ENCODE measurements around the gene NOC4L. TPM values are rescaled to one million over a fixed set of nuclear protein-coding genes. Genes with fewer than 3 reads are reported as not detected.
A peak's percentile ranks its signal among the peaks of the same experiment; 100 is the strongest.

NOC4L gene
- total and polyA plus RNA-seq, 2 experiments from 2014 or later: 42.4 to 54.7 TPM

DNA sequence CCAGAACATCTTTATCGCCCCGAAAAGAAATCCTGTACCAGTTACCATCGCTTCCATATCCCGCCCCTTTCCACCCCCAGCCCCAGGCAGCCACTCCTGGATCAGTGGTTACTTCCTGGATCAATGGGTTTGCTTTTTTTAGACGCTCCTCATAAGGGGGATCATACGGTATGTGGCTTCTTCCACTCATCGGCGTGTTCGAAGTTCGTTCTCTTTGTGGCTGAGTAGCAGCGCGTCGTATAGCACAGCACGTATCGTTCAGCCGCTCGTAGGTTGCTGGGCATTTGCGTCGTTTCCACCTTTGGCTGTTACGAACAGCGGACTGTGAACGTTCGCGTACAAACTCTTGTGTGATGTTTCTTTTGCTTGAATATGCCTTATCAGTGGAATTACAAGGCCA lies 1.8 kb downstream of the NOC4L start:
- Mint-ChIP-seq H3K4me1 (peaks cover 6% of the 10 kb centered on the region), H3K4me3 (peak overlapping the region; percentile 86), H3K27ac (no peak overlapping the region), H3K27me3 (ENCODE audit: insufficient read depth, low read depth, poor library complexity) (peaks cover 15% of the 10 kb centered on the region), H3K9me3 (peaks cover 2% of the 10 kb centered on the region), H3K36me3 (ENCODE audit: low read depth) (peaks cover 43% of the 10 kb centered on the region)
- Histone ChIP-seq H4K20me1 (replicated peaks; ENCODE audit: insufficient read depth) (no peaks in the 10 kb centered on the region; the same call in 1 of the 2 replicates), H3F3A (replicated peaks; ENCODE audit: low read depth) (no peaks in the 10 kb centered on the region), H3K36me3 (ENCODE audit: insufficient read depth) (no peaks in the 10 kb centered on the region), H2AFZ (no peak overlapping the region), H3K27ac (ENCODE audit: low read depth) (no peak overlapping the region), H3K4me1 (ENCODE audit: insufficient read depth) (0 out of 2 replicates have a peak, but pooled peaks cover 2% of the 10 kb centered on the region), H3K9me2 (ENCODE audit: insufficient read depth) (no peaks in the 10 kb centered on the region), H3K79me2 (replicated peaks; ENCODE audit: insufficient read depth) (peaks cover 45% of the 10 kb centered on the region), H3K27me3 (ENCODE audit: insufficient read depth) (no peaks in the 10 kb centered on the region), H3K4me2 (no peak overlapping the region), H3K4me3 (no peak overlapping the region)
- ATAC-seq (no peak), DNase-seq (ENCODE audit: low spot score) (no peak)
- TF ChIP-seq, protein P1, sequence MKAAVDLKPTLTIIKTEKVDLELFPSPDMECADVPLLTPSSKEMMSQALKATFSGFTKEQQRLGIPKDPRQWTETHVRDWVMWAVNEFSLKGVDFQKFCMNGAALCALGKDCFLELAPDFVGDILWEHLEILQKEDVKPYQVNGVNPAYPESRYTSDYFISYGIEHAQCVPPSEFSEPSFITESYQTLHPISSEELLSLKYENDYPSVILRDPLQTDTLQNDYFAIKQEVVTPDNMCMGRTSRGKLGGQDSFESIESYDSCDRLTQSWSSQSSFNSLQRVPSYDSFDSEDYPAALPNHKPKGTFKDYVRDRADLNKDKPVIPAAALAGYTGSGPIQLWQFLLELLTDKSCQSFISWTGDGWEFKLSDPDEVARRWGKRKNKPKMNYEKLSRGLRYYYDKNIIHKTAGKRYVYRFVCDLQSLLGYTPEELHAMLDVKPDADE (IDR thresholded peaks at IDR 0.05): no peak
- TF ChIP-seq ZNF331 (CRISPR knock-in tag; IDR thresholded peaks at IDR 0.05; ENCODE audit: low read depth) (no peak), STAT1 (IDR thresholded peaks at IDR 0.05; ENCODE audit: unreplicated experiment) (no peak), JUNB (IDR thresholded peaks at IDR 0.05; ENCODE audit: unreplicated experiment) (no peak), CREB1 (CRISPR knock-in tag; IDR thresholded peaks at IDR 0.05; ENCODE audit: low read depth) (no peak)
- TF ChIP-seq, protein P2, sequence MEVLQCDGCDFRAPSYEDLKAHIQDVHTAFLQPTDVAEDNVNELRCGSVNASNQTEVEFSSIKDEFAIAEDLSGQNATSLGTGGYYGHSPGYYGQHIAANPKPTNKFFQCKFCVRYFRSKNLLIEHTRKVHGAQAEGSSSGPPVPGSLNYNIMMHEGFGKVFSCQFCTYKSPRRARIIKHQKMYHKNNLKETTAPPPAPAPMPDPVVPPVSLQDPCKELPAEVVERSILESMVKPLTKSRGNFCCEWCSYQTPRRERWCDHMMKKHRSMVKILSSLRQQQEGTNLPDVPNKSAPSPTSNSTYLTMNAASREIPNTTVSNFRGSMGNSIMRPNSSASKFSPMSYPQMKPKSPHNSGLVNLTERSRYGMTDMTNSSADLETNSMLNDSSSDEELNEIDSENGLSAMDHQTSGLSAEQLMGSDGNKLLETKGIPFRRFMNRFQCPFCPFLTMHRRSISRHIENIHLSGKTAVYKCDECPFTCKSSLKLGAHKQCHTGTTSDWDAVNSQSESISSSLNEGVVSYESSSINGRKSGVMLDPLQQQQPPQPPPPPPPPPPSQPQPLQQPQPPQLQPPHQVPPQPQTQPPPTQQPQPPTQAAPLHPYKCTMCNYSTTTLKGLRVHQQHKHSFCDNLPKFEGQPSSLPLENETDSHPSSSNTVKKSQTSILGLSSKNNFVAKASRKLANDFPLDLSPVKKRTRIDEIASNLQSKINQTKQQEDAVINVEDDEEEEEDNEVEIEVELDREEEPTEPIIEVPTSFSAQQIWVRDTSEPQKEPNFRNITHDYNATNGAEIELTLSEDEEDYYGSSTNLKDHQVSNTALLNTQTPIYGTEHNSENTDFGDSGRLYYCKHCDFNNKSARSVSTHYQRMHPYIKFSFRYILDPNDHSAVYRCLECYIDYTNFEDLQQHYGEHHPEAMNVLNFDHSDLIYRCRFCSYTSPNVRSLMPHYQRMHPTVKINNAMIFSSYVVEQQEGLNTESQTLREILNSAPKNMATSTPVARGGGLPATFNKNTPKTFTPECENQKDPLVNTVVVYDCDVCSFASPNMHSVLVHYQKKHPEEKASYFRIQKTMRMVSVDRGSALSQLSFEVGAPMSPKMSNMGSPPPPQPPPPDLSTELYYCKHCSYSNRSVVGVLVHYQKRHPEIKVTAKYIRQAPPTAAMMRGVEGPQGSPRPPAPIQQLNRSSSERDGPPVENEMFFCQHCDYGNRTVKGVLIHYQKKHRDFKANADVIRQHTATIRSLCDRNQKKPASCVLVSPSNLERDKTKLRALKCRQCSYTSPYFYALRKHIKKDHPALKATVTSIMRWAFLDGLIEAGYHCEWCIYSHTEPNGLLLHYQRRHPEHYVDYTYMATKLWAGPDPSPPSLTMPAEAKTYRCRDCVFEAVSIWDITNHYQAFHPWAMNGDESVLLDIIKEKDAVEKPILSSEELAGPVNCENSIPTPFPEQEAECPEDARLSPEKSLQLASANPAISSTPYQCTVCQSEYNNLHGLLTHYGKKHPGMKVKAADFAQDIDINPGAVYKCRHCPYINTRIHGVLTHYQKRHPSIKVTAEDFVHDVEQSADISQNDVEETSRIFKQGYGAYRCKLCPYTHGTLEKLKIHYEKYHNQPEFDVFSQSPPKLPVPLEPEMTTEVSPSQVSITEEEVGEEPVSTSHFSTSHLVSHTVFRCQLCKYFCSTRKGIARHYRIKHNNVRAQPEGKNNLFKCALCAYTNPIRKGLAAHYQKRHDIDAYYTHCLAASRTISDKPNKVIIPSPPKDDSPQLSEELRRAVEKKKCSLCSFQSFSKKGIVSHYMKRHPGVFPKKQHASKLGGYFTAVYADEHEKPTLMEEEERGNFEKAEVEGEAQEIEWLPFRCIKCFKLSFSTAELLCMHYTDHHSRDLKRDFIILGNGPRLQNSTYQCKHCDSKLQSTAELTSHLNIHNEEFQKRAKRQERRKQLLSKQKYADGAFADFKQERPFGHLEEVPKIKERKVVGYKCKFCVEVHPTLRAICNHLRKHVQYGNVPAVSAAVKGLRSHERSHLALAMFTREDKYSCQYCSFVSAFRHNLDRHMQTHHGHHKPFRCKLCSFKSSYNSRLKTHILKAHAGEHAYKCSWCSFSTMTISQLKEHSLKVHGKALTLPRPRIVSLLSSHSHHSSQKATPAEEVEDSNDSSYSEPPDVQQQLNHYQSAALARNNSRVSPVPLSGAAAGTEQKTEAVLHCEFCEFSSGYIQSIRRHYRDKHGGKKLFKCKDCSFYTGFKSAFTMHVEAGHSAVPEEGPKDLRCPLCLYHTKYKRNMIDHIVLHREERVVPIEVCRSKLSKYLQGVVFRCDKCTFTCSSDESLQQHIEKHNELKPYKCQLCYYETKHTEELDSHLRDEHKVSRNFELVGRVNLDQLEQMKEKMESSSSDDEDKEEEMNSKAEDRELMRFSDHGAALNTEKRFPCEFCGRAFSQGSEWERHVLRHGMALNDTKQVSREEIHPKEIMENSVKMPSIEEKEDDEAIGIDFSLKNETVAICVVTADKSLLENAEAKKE (CRISPR knock-in tag; IDR thresholded peaks at IDR 0.05): no peak
- TF ChIP-seq, protein P3, sequence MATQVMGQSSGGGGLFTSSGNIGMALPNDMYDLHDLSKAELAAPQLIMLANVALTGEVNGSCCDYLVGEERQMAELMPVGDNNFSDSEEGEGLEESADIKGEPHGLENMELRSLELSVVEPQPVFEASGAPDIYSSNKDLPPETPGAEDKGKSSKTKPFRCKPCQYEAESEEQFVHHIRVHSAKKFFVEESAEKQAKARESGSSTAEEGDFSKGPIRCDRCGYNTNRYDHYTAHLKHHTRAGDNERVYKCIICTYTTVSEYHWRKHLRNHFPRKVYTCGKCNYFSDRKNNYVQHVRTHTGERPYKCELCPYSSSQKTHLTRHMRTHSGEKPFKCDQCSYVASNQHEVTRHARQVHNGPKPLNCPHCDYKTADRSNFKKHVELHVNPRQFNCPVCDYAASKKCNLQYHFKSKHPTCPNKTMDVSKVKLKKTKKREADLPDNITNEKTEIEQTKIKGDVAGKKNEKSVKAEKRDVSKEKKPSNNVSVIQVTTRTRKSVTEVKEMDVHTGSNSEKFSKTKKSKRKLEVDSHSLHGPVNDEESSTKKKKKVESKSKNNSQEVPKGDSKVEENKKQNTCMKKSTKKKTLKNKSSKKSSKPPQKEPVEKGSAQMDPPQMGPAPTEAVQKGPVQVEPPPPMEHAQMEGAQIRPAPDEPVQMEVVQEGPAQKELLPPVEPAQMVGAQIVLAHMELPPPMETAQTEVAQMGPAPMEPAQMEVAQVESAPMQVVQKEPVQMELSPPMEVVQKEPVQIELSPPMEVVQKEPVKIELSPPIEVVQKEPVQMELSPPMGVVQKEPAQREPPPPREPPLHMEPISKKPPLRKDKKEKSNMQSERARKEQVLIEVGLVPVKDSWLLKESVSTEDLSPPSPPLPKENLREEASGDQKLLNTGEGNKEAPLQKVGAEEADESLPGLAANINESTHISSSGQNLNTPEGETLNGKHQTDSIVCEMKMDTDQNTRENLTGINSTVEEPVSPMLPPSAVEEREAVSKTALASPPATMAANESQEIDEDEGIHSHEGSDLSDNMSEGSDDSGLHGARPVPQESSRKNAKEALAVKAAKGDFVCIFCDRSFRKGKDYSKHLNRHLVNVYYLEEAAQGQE (IDR thresholded peaks at IDR 0.05; ENCODE audit: unreplicated experiment): no peak

All from GM23338 (cell line).